OCI-LY7 (cell line): ENCODE measurements around the gene ABHD12B. TPM values are rescaled to one million over a fixed set of nuclear protein-coding genes. Genes with fewer than 3 reads are reported as not detected.

Experiments used
- BruUV-seq: library from RNA; stranded (reverse); fragments of 400-500 nt; replicated peaks from 2 replicates; lab custom pipeline; 2021; lab: Mats Ljungman, UMichigan
- CTCF ChIA-PET: fragments of 300-600 bp; sonication (Branson Sonifier 250); formaldehyde crosslinking; loops from one replicate; lab custom pipeline; 2022; ENCODE audit warnings: antibody characterized with exemption; ENCODE audit not compliant: unreplicated experiment; lab: Charles Lee
- POLR2A ChIA-PET: fragments of 300-600 bp; sonication (Branson Sonifier 250); formaldehyde crosslinking; loops from one replicate; lab custom pipeline; 2022; ENCODE audit warnings: antibody characterized with exemption; lab: Charles Lee
- DNase-seq: peaks from one replicate; pipeline ENCODE4 v3.0.0-alpha.2; 2015; ENCODE audit warnings: low spot score
- H2AFZ ChIP-seq: fragments of 200-600 bp; sonication (generic), shearing (Covaris generic); 2 replicates; pipeline ENCODE4 v1.6.1; 2014; ENCODE audit warnings: mild to moderate bottlenecking, antibody characterized with exemption, low read length, moderate library complexity
- H3K27ac ChIP-seq: fragments of 200-600 bp; sonication (generic); 2 replicates; pipeline ENCODE4 v1.5.1; 2014; ENCODE audit warnings: mixed run types, low read depth, mild to moderate bottlenecking, moderate library complexity, low read length, inconsistent platforms; ENCODE audit not compliant: poor library complexity, severe bottlenecking
- H3K36me3 ChIP-seq: fragments of 200-600 bp; sonication (generic); 2 replicates; pipeline ENCODE4 v1.6.1; 2014; ENCODE audit warnings: mild to moderate bottlenecking, antibody characterized with exemption, low read length, moderate library complexity, mixed read lengths; ENCODE audit not compliant: insufficient read depth
- H3K4me1 ChIP-seq: fragments of 200-600 bp; sonication (generic); 2 replicates; pipeline ENCODE4 v1.5.1; 2014; ENCODE audit warnings: mild to moderate bottlenecking, low read length; ENCODE audit not compliant: insufficient read depth, poor library complexity, severe bottlenecking
- H3K4me2 ChIP-seq: fragments of 200-600 bp; sonication (generic); 2 replicates; pipeline ENCODE4 v1.6.1; 2014; ENCODE audit warnings: mild to moderate bottlenecking, low read length
- H3K4me3 ChIP-seq: fragments of 200-600 bp; sonication (generic); 2 replicates; pipeline ENCODE4 v1.5.1; 2014; ENCODE audit warnings: mild to moderate bottlenecking, low read depth, low read length; ENCODE audit not compliant: poor library complexity, severe bottlenecking
- H3K79me2 ChIP-seq: fragments of 200-600 bp; sonication (generic); 2 replicates; pipeline ENCODE4 v1.6.1; 2016; ENCODE audit warnings: low read depth, mild to moderate bottlenecking, low read length, moderate library complexity, mixed read lengths; ENCODE audit not compliant: insufficient read depth
- H3K9me2 ChIP-seq: fragments of 200-600 bp; sonication (generic); 2 replicates; pipeline ENCODE4 v1.6.1; 2016; ENCODE audit warnings: mild to moderate bottlenecking, low read length, mixed read lengths; ENCODE audit not compliant: insufficient read depth
- H3K9me3 ChIP-seq: fragments of 200-600 bp; sonication (generic); 2 replicates; pipeline ENCODE4 v1.6.1; 2014; ENCODE audit warnings: mild to moderate bottlenecking, mixed run types, low read length, mixed read lengths
- H4K20me1 ChIP-seq: fragments of 200-600 bp; sonication (generic); 2 replicates; pipeline ENCODE4 v1.6.1; 2014; ENCODE audit warnings: mild to moderate bottlenecking, antibody characterized with exemption, low read length, moderate library complexity, mixed read lengths; ENCODE audit not compliant: insufficient read depth
- CTCF ChIP-seq: fragments of 200-600 bp; sonication (generic); conservative IDR thresholded peaks from 2 replicates; pipeline ENCODE4 v1.5.1; 2014; ENCODE audit warnings: mild to moderate bottlenecking, antibody characterized with exemption, low read length, moderate library complexity, mixed read lengths
- EZH2phosphoT487 ChIP-seq: fragments of 200-600 bp; sonication (generic); IDR thresholded peaks from 2 replicates; pipeline ENCODE4 v1.6.1; 2018; ENCODE audit warnings: low read depth, borderline replicate concordance, mild to moderate bottlenecking, mixed run types, antibody characterized with exemption, low read length, moderate library complexity, mixed read lengths
- intact Hi-C: fragments of 100-400 bp; cut with micrococcal nuclease; formaldehyde crosslinking; loops from one replicate; pipeline ENCODE4 v1.10.0; 2022; ENCODE audit not compliant: unreplicated experiment
- total RNA-seq, 2 experiments: library from RNA; depleted of rRNA in 1 of 2; stranded (reverse); fragments of >200 nt in 1 of 2; shearing (Covaris generic) in 1 of 2; gene quantifications; 2 replicates each; pipeline ENCODE4 v1.2.3, GENCODE V29; 2014 to 2022

The ABHD12B gene
- total RNA-seq, 2 experiments from 2014 or later = 6.8 to 9.0 TPM

GRCh38 chr14:50846226-50846880 is 25.5 kb upstream of the ABHD12B start:
- Histone ChIP-seq H3K9me2 (no peaks in the 10 kb centered on the region), H4K20me1 (no peaks in the 10 kb centered on the region), H3K27ac (no peak overlapping the region), H3K79me2 (no peaks in the 10 kb centered on the region), H3K4me3 (no peak overlapping the region), H3K36me3 (no peaks in the 10 kb centered on the region), H2AFZ (no peak overlapping the region), H3K9me3 (no peaks in the 10 kb centered on the region), H3K4me1 (no peaks in the 10 kb centered on the region), H3K4me2 (no peak overlapping the region)
- CTCF ChIA-PET = no interaction called here
- POLR2A ChIA-PET = interaction anchor here (1.0 to 3.1 kb wide), 5 partner anchors 10 to 83 kb away, joined by 3 to 15 read pairs (median 3); no protein-coding TSS in a partner anchor
- no TSS peak for BruUV-seq
- TF ChIP-seq EZH2phosphoT487 = no peak
- TF ChIP-seq CTCF = no peak
- intact Hi-C loops = no loop called here
- DNase-seq = no peak

GRCh38 chr14:50853891-50854290 is 18.0 kb upstream of the ABHD12B start:
- no peaks in the 10 kb centered on the region for H4K20me1 ChIP-seq
- intact Hi-C loops = no loop called here
- no peak overlapping the region for H3K4me2 ChIP-seq
- no peaks in the 10 kb centered on the region for H3K79me2 ChIP-seq
- no peaks in the 10 kb centered on the region for H3K9me2 ChIP-seq
- no peak overlapping the region for H3K27ac ChIP-seq
- H3K9me3 ChIP-seq = no peaks in the 10 kb centered on the region
- CTCF ChIA-PET = no interaction called here
- no peaks in the 10 kb centered on the region for H3K36me3 ChIP-seq
- H3K4me1 ChIP-seq = peaks cover 7% of the 10 kb centered on the region
- TF ChIP-seq CTCF = no peak
- TF ChIP-seq EZH2phosphoT487 = no peak
- H2AFZ ChIP-seq = no peak overlapping the region; the same call in 1 of the 2 replicates
- no peak overlapping the region for H3K4me3 ChIP-seq
- BruUV-seq = no TSS peak
- DNase-seq = no peak
- POLR2A ChIA-PET = interaction anchor here (0.5 kb wide), 1 partner anchor 29 kb away, joined by 4 read pairs; no protein-coding TSS in a partner anchor

- no peaks in the 10 kb centered on the region for H3K9me3 ChIP-seq
- H2AFZ ChIP-seq = peak overlapping the region; percentile 35; the same call in 1 of the 2 replicates
- H3K4me3 ChIP-seq = no peak overlapping the region
- intact Hi-C loops = no loop called here
- H3K9me2 ChIP-seq = no peaks in the 10 kb centered on the region
- H4K20me1 ChIP-seq = no peaks in the 10 kb centered on the region
- no peak overlapping the region for H3K27ac ChIP-seq
- H3K79me2 ChIP-seq = no peaks in the 10 kb centered on the region
- H3K4me1 ChIP-seq = peaks cover 13% of the 10 kb centered on the region
- ChIA-PET POLR2A (interaction anchor here (0.5 to 1.7 kb wide), 3 partner anchors 34 to 991 kb away, joined by 3 to 5 read pairs (median 3); no protein-coding TSS in a partner anchor), CTCF (no interaction called here)
- no peaks in the 10 kb centered on the region for H3K36me3 ChIP-seq
- DNase-seq = no peak
- TF ChIP-seq EZH2phosphoT487 = no peak
- TF ChIP-seq CTCF = no peak
- no TSS peak for BruUV-seq
- no peak overlapping the region for H3K4me2 ChIP-seq
Observed at GRCh38 chr14:50854521-50854920, 17.3 kb upstream of the ABHD12B start.
